ENCODE results near the gene CCDC194.

CCDC194 gene

GRCh38 chr19:17393914-17394313 is at the start of gene CCDC194:
Gene CCDC194, minus strand, starts transcription at chr19:17394196. Its CDS starts 38 bp downstream, at chr19:17394158.
- no peak for DNase-seq (ENCODE audit: low read depth)

- no peak for DNase-seq (ENCODE audit: low read depth)
These were observed 47.4 kb upstream of the CCDC194 start for GRCh38 chr19:17441241-17442021.

GRCh38 chr19:17436874-17437267 is 42.9 kb upstream of the CCDC194 start:
- DNase-seq (ENCODE audit: low read depth) = no peak

- no peak for DNase-seq (ENCODE audit: low read depth)
These were observed 42.3 kb upstream of the CCDC194 start for GRCh38 chr19:17436094-17436873.

- no peak for DNase-seq (ENCODE audit: low read depth)
These were observed 41.2 kb upstream of the CCDC194 start for GRCh38 chr19:17435218-17435617.

- DNase-seq (ENCODE audit: low read depth) = no peak
These were observed 37.4 kb upstream of the CCDC194 start for GRCh38 chr19:17431417-17431816.

- no peak for DNase-seq (ENCODE audit: low read depth)
These were observed 35.7 kb upstream of the CCDC194 start for GRCh38 chr19:17429641-17430113.

- peak; percentile 24 for DNase-seq (ENCODE audit: low read depth)
These were observed 30.9 kb upstream of the CCDC194 start for GRCh38 chr19:17424743-17425365.

- no peak for DNase-seq (ENCODE audit: low read depth)
These were observed 29.6 kb upstream of the CCDC194 start for GRCh38 chr19:17423429-17424208.

- DNase-seq (ENCODE audit: low read depth) = no peak
These were observed 27.9 kb upstream of the CCDC194 start for GRCh38 chr19:17421942-17422341.

GRCh38 chr19:17420475-17420924 is 26.5 kb upstream of the CCDC194 start:
- DNase-seq (ENCODE audit: low read depth) = peak; percentile 18

GRCh38 chr19:17419621-17420474 is 25.9 kb upstream of the CCDC194 start, which contains the start of gene MVB12A:
Gene MVB12A, plus strand, starts transcription at chr19:17420047. Its CDS starts 89 bp downstream, at chr19:17420136.
- peak; percentile 97 for DNase-seq (ENCODE audit: low read depth)

- no peak for DNase-seq (ENCODE audit: low read depth)
These were observed 25.2 kb upstream of the CCDC194 start for GRCh38 chr19:17419154-17419620.

- no peak for DNase-seq (ENCODE audit: low read depth)
These were observed 24.7 kb upstream of the CCDC194 start for GRCh38 chr19:17418710-17419109.

GRCh38 chr19:17415121-17415520 is 21.1 kb upstream of the CCDC194 start:
- no peak for DNase-seq (ENCODE audit: low read depth)

- DNase-seq (ENCODE audit: low read depth) = no peak
These were observed 20.1 kb upstream of the CCDC194 start for GRCh38 chr19:17414097-17414496.

GRCh38 chr19:17411801-17412200 is 17.8 kb upstream of the CCDC194 start:
- DNase-seq (ENCODE audit: low read depth) = no peak

GRCh38 chr19:17409990-17410389 is 16.0 kb upstream of the CCDC194 start:
- no peak for DNase-seq (ENCODE audit: low read depth)

- DNase-seq (ENCODE audit: low read depth) = no peak
These were observed 12.8 kb upstream of the CCDC194 start for GRCh38 chr19:17406887-17407196.

- DNase-seq (ENCODE audit: low read depth) = no peak
These were observed 12.3 kb upstream of the CCDC194 start for GRCh38 chr19:17406046-17406886.
